Heart left ventricle (tissue), 16 donors: ENCODE measurements around the gene LARGE2. TPM values are rescaled to one million over a fixed set of nuclear protein-coding genes. Genes with fewer than 3 reads are reported as not detected.

ENCODE experiments used
- ATAC-seq, 4 donors: fragments of 200-7000 bp; cut with Tn5 transposase; one replicate each; pipeline ENCODE4 v1.9.1; 2020 to 2022; ENCODE audit warnings: moderate library complexity in 4 of 4, mild to moderate bottlenecking in 3 of 4, moderate number of reproducible peaks in 1 of 4
- DNase-seq, 5 donors: peaks; one replicate each; pipeline ENCODE4 v3.0.0-alpha.2; 2020
- H3K27ac ChIP-seq, 12 donors: fragments of 200-600 bp; sonication (generic) in 4 of 12; one replicate each; pipeline versions ENCODE4 v1.5.0 to v1.8.0; 2016 to 2022; ENCODE audit warnings: mild to moderate bottlenecking in 2 of 12
- H3K27me3 ChIP-seq, 9 donors: fragments of 200-600 bp; sonication (generic) in 2 of 9; one replicate each; pipeline versions ENCODE4 v1.5.1 to v1.8.0; 2016 to 2022; ENCODE audit warnings: mild to moderate bottlenecking in 3 of 9
- H3K36me3 ChIP-seq, 9 donors: fragments of 200-600 bp; sonication (generic) in 2 of 9; one replicate each; pipeline versions ENCODE4 v1.5.0 to v1.8.0; 2018 to 2022; ENCODE audit warnings: mild to moderate bottlenecking in 2 of 9
- H3K4me1 ChIP-seq, 12 donors: fragments of 200-600 bp; sonication (generic) in 4 of 12; one replicate each; pipeline versions ENCODE4 v1.5.0 to v1.8.0; 2016 to 2022; ENCODE audit warnings: mild to moderate bottlenecking in 3 of 12
- H3K4me3 ChIP-seq, 12 donors: fragments of 200-600 bp; sonication (generic) in 4 of 12; one replicate each; pipeline versions ENCODE4 v1.5.0 to v1.8.0; 2017 to 2022; ENCODE audit warnings: mild to moderate bottlenecking in 9 of 12, moderate library complexity in 4 of 12
- H3K9me3 ChIP-seq, 12 donors: fragments of 200-600 bp; sonication (generic) in 4 of 12; one replicate each; pipeline versions ENCODE4 v1.5.0 to v1.8.0; 2016 to 2022; ENCODE audit warnings: mild to moderate bottlenecking in 1 of 12
- CTCF ChIP-seq, 12 donors: fragments of 200-600 bp; sonication (generic) in 4 of 12; IDR thresholded peaks; one replicate each; pipeline versions ENCODE4 v1.5.0 to v1.8.0; 2018 to 2022; ENCODE audit warnings: antibody characterized with exemption in 12 of 12, mild to moderate bottlenecking in 5 of 12
- POLR2A ChIP-seq, 2 donors: fragments of 450-650 bp; IDR thresholded peaks; one replicate each; pipeline ENCODE4 v1.6.1; 2017; ENCODE audit warnings: antibody characterized with exemption in 2 of 2, mild to moderate bottlenecking in 2 of 2, moderate library complexity in 2 of 2
- WGBS, 4 donors: extraction: QIAGEN DNeasy Blood & Tissue Kit in 2 of 4; methylation state at CpG; one replicate each; pipeline versions ENCODE4 v1.1.5 to v1.1.7; 2013 to 2018; 5-methylcytosine and 5-hydroxymethylcytosine counted together
- intact Hi-C, 10 donors: fragments of 100-400 bp; cut with DNase I; formaldehyde crosslinking; loops; one replicate each; pipeline versions ENCODE4 v1.11.1 to v1.14.2; 2022
- polyA plus RNA-seq, 2 donors: library from polyadenylated mRNA; stranded (reverse); fragments of 200-250 nt; gene quantifications; one replicate each; pipeline ENCODE4 v1.2.3, GENCODE V29; 2013
- total RNA-seq, 9 donors: library from RNA; depleted of rRNA in 2 of 9; stranded (reverse); fragments of >200 nt in 2 of 9; fragmentation: NEBNext Ultra II Directional in 3 of 9; extraction: Animal tissue kit (Norgen Biotek cat#: 25700) in 3 of 9; gene quantifications; one replicate each; pipeline versions ENCODE4 v1.1.0 to v1.2.4, GENCODE V29; 2016 to 2023
- donor health status: ischemic (EF 13 %, LVEDD 7.1; RV severe dilation, severe dysfunction).
- donor health status: healthy with polysubstance abuse.
- donor health status: DM: no; HTN: yes; CAD: no.
- donor health status: DM: no; HTN: no; CAD: no.
- donor health status: ischemic (EF 25% LVEDD 6.9; RV normal size, moderate dysfunction).
- donor health status: ischemic (EF 25% LVEDD 5.7; RV mildly dilated, moderate dysfunction).
- donor health status: healthy.
- donor health status: DM: yes; HTN: yes; CAD: no.
- donor health status: ischemic (EF 35%, LVEDD 5.7; RV mildly dilated, moderate dysfunction).
- donor health status: nonischemic (EF 11% LVEDD 7.7; RV severe dilation, severe dysfunction).
- donor health status: DM: yes; HTN: yes; CAD: no.
- donor health status: PGD.
- donor health status: ischemic (EF 29% LVEDD 5.4; RV normal size, mild dysfunction).
- donor health status: nonischemic (EF 23%, LVEDD 6.1; RV moderate dilation, normal function).

LARGE2 gene
- total and polyA plus RNA-seq, 11 donors: 0.17 to 0.88 TPM; not detected in 9

GRCh38 chr11:45924036-45924915, 1.8 kb downstream of the LARGE2 start:
- H3K36me3 ChIP-seq: no peaks in the 10 kb centered on the region
- WGBS, 4 donors: 73 to 85% (median 77%) methylated on average over 22 of the region's 22 CpGs
- intact Hi-C loops: no loop called here
- TF ChIP-seq POLR2A (IDR thresholded peaks at IDR 0.05) (no peak), CTCF (IDR thresholded peaks at IDR 0.05) (no peak)
- peak in 2 of 5 donors; percentile 5 to 48 for DNase-seq
- H3K9me3 ChIP-seq: no peaks in the 10 kb centered on the region
- H3K4me3 ChIP-seq: no peak overlapping the region
- no peak overlapping the region for H3K27ac ChIP-seq
- peaks cover 14 to 32% (median 17%) of the 10 kb centered on the region in 9 donors for H3K27me3 ChIP-seq
- H3K4me1 ChIP-seq: peaks cover 3 to 34% (median 14%) of the 10 kb centered on the region in 12 donors
- ATAC-seq: no peak

- no peak for DNase-seq
Observed at GRCh38 chr11:45924927-45925326, 2.5 kb downstream of the LARGE2 start.

GRCh38 chr11:45925550-45925949, 3.1 kb downstream of the LARGE2 start:
- Histone ChIP-seq H3K4me1 (peaks cover 3 to 30% (median 17%) of the 10 kb centered on the region in 12 donors), H3K36me3 (no peaks in the 10 kb centered on the region), H3K27ac (no peak overlapping the region), H3K27me3 (peaks cover 14 to 32% (median 17%) of the 10 kb centered on the region in 9 donors), H3K4me3 (no peak overlapping the region), H3K9me3 (no peaks in the 10 kb centered on the region)
- DNase-seq: no peak
- WGBS, 4 donors: 81 to 91% (median 87%) methylated on average over 3 of the region's 3 CpGs
- intact Hi-C loops: no loop called here
- TF ChIP-seq CTCF (IDR thresholded peaks at IDR 0.05) (no peak), POLR2A (IDR thresholded peaks at IDR 0.05) (no peak)
- no peak for ATAC-seq

More at GRCh38 chr11:45924927-45925326, 2.5 kb downstream of the LARGE2 start:
- intact Hi-C loops: no loop called here
- ATAC-seq: no peak
- Histone ChIP-seq H3K4me1 (peaks cover 3 to 30% (median 12%) of the 10 kb centered on the region in 12 donors), H3K9me3 (no peaks in the 10 kb centered on the region), H3K27me3 (peaks cover 14 to 32% (median 17%) of the 10 kb centered on the region in 9 donors), H3K4me3 (no peak overlapping the region), H3K27ac (no peak overlapping the region), H3K36me3 (no peaks in the 10 kb centered on the region)
- 88 to 90% (median 89%) methylated on average over 6 of the region's 6 CpGs for WGBS, 4 donors
- no peak for TF ChIP-seq CTCF (IDR thresholded peaks at IDR 0.05)
- no peak for TF ChIP-seq POLR2A (IDR thresholded peaks at IDR 0.05)

GRCh38 chr11:45926001-45926401, 3.5 kb downstream of the LARGE2 start:
- no peak for TF ChIP-seq CTCF (IDR thresholded peaks at IDR 0.05)
- no peak for TF ChIP-seq POLR2A (IDR thresholded peaks at IDR 0.05)
- no peak for DNase-seq
- Histone ChIP-seq H3K4me1 (peaks cover 3 to 34% (median 17%) of the 10 kb centered on the region in 12 donors), H3K27me3 (peaks cover 14 to 32% (median 17%) of the 10 kb centered on the region in 9 donors), H3K27ac (no peak overlapping the region), H3K36me3 (peaks cover 0 to 1% (median 0%) of the 10 kb centered on the region in 9 donors), H3K4me3 (no peak overlapping the region), H3K9me3 (no peaks in the 10 kb centered on the region)
- ATAC-seq: no peak
- intact Hi-C loops: no loop called here
- WGBS, 4 donors: 44 to 64% (median 58%) methylated on average over 10 to 12 of the region's 12 CpGs
